Effector memory CD8-positive, alpha-beta T cell (primary cell): ENCODE results near the gene JAKMIP1.

ENCODE experiments used
- ATAC-seq: fragments of 150-1000 bp; cut with Tn5 transposase; replicated peaks from 2 replicates; pipeline ENCODE4 v1.10.0; 2021; ENCODE audit warnings: mild to moderate bottlenecking, moderate library complexity
- DNase-seq, 3 experiments: peaks; one replicate each; pipeline ENCODE4 v3.0.0; 2021
- H3K27ac Mint-ChIP-seq, 2 donors: one replicate each; pipeline ENCODE4 v1.8.0; 2022; ENCODE audit warnings: mild to moderate bottlenecking in 2 of 2, mixed read lengths in 2 of 2, moderate library complexity in 2 of 2
- H3K27me3 Mint-ChIP-seq, 2 donors: one replicate each; pipeline ENCODE4 v1.8.0; 2022; ENCODE audit warnings: mixed read lengths in 2 of 2
- H3K36me3 Mint-ChIP-seq: one replicate; pipeline ENCODE4 v1.8.0; 2022; ENCODE audit warnings: mild to moderate bottlenecking, moderate library complexity, mixed read lengths; ENCODE audit not compliant: insufficient read depth
- H3K4me1 Mint-ChIP-seq, 2 donors: one replicate each; pipeline ENCODE4 v1.8.0; 2022; ENCODE audit warnings: low read depth in 2 of 2, mixed read lengths in 2 of 2
- H3K4me3 Mint-ChIP-seq, 2 donors: one replicate each; pipeline ENCODE4 v1.8.0; 2022; ENCODE audit warnings: mild to moderate bottlenecking in 2 of 2, mixed read lengths in 2 of 2, moderate library complexity in 2 of 2
- H3K9me3 Mint-ChIP-seq, 2 donors: one replicate each; pipeline ENCODE4 v1.8.0; 2022; ENCODE audit warnings: mixed read lengths in 2 of 2

The JAKMIP1 gene

GRCh38 chr4:6032249-6033244 lies 167.8 kb downstream of the JAKMIP1 start:
- DNase-seq (no peak), ATAC-seq (no peak)
- Mint-ChIP-seq H3K27ac (no peak overlapping the region), H3K27me3 (no peaks in the 10 kb centered on the region), H3K4me1 (no peaks in the 10 kb centered on the region), H3K4me3 (no peak overlapping the region), H3K36me3 (no peaks in the 10 kb centered on the region), H3K9me3 (no peaks in the 10 kb centered on the region)

DNA sequence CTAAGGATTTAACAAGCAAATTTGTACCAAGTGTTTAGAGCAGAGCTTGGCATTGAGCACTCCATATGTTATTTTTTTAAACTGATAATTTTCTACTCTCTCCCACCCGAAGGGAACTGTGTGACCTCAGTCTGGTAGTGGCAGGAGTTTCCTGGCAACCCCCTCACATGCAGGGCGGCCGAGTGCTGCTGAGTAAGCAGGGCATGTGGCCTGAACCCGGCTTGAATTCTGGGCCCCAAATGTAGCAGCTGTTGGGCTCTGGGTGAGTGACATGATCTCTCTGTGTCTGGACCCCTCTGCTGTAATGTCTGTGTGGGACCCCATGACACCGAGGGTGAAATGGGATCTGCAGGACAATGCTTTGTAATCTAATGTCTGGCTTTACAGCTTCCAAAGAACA lies 168.5 kb downstream of the JAKMIP1 start:
- no peak overlapping the region for H3K27ac Mint-ChIP-seq
- ATAC-seq, result no peak

GRCh38 chr4:6030679-6031078 lies 169.7 kb downstream of the JAKMIP1 start:
- Mint-ChIP-seq H3K27ac (no peak overlapping the region), H3K27me3 (no peaks in the 10 kb centered on the region), H3K4me3 (no peak overlapping the region), H3K36me3 (no peaks in the 10 kb centered on the region), H3K4me1 (no peaks in the 10 kb centered on the region), H3K9me3 (no peaks in the 10 kb centered on the region)
- ATAC-seq, result no peak
- DNase-seq, result no peak

More for the DNA sequence above, 168.5 kb downstream of the JAKMIP1 start:
- Mint-ChIP-seq H3K4me3 (no peak overlapping the region), H3K27me3 (no peaks in the 10 kb centered on the region), H3K36me3 (no peaks in the 10 kb centered on the region), H3K4me1 (no peaks in the 10 kb centered on the region), H3K9me3 (no peaks in the 10 kb centered on the region)
- DNase-seq, result no peak

- DNase-seq (no peak), ATAC-seq (no peak)
- Mint-ChIP-seq H3K27me3 (no peaks in the 10 kb centered on the region), H3K4me3 (no peak overlapping the region), H3K36me3 (no peaks in the 10 kb centered on the region), H3K9me3 (no peaks in the 10 kb centered on the region), H3K27ac (no peak overlapping the region), H3K4me1 (no peaks in the 10 kb centered on the region)
Observed at GRCh38 chr4:6029254-6029653, 171.1 kb downstream of the JAKMIP1 start.

DNA sequence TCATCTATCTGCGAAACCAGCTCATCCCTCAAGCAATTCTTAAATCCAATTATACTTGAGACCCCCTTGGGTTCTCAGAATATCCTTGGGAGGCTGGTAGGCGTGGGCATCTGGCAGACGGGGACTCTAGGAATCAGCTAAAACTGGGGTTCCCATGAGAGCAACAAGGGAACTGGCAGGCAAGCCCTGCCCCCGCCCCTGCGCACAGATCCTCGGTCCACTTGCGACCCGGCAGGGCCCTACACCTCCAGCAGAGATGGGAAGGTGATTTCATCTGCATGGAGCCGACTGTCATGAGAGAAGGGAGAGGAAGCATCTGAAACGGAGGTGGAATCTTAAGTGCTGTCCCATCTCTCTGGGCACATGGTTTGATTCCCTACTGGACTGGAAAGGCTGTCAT lies 172.2 kb downstream of the JAKMIP1 start:
- no peak for ATAC-seq
- H3K27me3 Mint-ChIP-seq, result no peaks in the 10 kb centered on the region
- H3K4me1 Mint-ChIP-seq, result no peaks in the 10 kb centered on the region
- H3K27ac Mint-ChIP-seq, result no peak overlapping the region
- no peaks in the 10 kb centered on the region for H3K36me3 Mint-ChIP-seq
- no peak overlapping the region for H3K4me3 Mint-ChIP-seq
- DNase-seq, result no peak
- no peaks in the 10 kb centered on the region for H3K9me3 Mint-ChIP-seq

GRCh38 chr4:6027392-6027791 lies 173.0 kb downstream of the JAKMIP1 start:
- Mint-ChIP-seq H3K4me3 (no peak overlapping the region), H3K9me3 (no peaks in the 10 kb centered on the region)
- no peak for ATAC-seq

DNA sequence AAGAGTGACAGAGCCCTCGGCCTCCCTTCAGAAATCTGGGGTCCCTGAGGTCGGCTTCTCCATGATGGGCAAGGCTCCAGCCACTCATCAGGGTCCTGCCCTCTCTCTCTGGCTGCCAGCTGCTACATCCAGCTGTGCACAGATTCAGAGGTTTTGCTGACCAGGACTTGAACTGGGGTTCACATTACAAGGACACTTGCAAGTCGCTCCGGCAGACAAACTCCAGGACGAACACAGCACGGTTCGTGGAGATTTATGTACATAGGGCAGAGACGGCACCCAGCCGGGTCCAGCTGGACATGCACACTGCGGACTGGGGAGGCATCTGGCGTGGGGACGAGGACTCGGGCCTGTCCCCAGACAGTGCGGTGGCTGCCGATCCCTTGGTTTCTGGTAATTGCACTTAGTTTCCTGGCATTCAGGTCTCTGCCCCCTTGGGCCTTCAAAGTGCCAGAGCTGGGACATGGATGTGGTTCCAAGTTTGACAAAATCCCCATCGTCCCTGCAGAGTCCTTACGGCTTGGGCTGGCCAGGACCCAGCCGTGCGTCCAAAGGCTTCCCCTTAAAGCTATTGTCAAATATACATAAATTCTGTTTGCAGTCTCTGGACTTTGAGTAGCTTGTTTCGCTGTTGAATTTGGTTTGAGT lies 175.9 kb downstream of the JAKMIP1 start:
- Mint-ChIP-seq H3K27ac (peak overlapping the region in 1 of 2 donors; percentile 80), H3K4me3 (no peak overlapping the region), H3K27me3 (peaks cover 0 to 13% of the 10 kb centered on the region in 2 donors), H3K9me3 (no peaks in the 10 kb centered on the region), H3K36me3 (no peaks in the 10 kb centered on the region), H3K4me1 (no peaks in the 10 kb centered on the region)
- ATAC-seq (no peak), DNase-seq (no peak)

More at GRCh38 chr4:6027392-6027791, 173.0 kb downstream of the JAKMIP1 start:
- Mint-ChIP-seq H3K27me3 (no peaks in the 10 kb centered on the region), H3K4me1 (no peaks in the 10 kb centered on the region), H3K27ac (no peak overlapping the region), H3K36me3 (no peaks in the 10 kb centered on the region)
- no peak for DNase-seq

DNA sequence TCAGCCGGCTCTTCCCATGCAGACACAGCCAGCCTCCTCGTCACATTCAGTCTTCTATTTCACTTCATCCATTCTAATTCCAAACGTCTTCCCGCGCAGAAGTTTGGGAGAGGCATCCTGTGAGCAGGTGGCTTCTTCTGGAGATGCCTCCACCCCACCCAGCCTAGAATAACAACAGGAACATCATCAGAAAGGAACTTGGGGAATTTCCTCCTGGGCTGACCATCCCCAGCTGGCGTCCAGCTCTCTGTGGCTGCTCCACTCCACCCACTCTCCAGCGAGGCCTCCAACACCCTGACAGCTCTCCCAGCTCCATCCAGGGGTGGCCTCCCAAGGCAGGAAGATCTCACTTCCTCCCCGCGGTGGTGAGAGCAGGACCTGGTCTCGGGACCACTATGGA lies 176.6 kb downstream of the JAKMIP1 start:
- DNase-seq (no peak), ATAC-seq (no peak)
- Mint-ChIP-seq H3K4me1 (peaks cover 0 to 2% of the 10 kb centered on the region in 2 donors), H3K9me3 (no peaks in the 10 kb centered on the region), H3K4me3 (no peak overlapping the region), H3K27ac (peak overlapping the region in 1 of 2 donors; percentile 80), H3K27me3 (peaks cover 0 to 20% of the 10 kb centered on the region in 2 donors), H3K36me3 (no peaks in the 10 kb centered on the region)

DNA sequence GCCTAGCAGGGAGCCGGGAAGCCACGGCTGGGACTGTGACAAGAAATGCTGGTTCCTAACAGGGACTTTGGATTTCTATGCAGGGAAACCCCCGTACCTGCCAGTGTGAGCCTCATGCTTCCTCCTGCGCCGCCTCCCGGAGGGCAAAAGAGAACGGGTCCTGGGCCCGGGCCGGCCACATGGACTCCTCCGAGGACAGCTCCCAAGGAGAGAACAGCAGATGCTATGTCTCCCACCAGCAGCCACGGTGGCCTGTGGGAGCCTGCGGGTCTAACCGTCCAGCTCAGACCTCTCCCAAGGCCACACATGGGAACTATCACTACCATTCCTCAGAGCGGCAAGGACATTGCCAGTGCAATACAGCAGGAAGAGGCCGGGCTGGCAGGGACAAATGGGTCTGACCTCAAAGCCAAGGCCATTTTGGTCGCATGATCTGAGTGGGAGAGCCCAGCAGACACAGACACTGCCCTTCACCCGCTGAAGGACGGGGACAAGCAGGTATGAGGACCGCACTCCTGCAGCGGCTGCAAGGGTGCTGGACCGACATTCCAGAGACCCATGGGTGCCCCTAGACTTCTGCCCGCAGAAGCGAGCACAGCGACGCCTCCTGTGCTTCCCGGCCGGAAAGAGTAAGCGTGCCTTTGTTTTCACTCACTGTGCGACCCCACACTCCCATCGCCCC lies 177.6 kb downstream of the JAKMIP1 start:
- H3K9me3 Mint-ChIP-seq, result no peaks in the 10 kb centered on the region
- H3K36me3 Mint-ChIP-seq, result no peaks in the 10 kb centered on the region
- ATAC-seq (no peak), DNase-seq (no peak)
- H3K4me3 Mint-ChIP-seq, result no peak overlapping the region
- H3K27me3 Mint-ChIP-seq, result peaks cover 0 to 30% of the 10 kb centered on the region in 2 donors
- H3K4me1 Mint-ChIP-seq, result peaks cover 0 to 2% of the 10 kb centered on the region in 2 donors
- no peak overlapping the region for H3K27ac Mint-ChIP-seq

DNA sequence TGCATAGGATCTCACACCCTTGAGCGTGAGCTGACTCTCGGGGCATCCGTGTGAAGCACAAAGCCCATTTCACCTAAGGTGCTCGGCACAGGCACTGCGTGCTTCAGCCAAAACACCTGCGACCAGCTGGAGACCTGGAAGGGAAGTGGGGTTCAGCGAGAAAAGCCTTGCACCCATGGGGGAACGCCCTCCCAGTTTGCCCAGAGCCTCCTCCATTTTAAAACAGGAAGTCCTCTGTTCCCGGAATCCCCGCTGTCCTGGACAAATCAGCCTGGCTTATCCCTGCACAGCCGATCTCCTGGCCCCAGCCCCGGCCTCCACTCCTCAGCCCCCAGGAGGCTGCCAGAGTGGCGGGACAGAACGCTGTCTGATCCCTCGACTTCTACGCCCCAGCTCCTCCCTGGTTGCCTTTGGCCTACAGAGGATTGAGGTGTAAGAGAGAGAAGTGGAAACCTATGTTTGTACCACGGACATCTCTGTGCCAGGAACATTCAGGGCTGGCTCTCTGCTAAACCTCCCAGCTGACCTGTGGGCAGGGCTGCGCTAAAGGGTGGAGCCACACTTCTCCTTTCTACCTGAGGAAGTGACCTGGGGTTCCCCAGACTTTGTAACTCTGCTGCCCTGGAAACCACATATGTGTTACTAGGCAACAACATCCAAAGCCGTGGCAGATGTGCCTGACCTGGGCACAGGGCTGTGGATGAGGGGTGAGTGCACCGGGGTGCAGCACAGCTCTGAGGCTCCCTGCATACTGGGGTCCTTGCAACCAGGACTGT lies 178.3 kb downstream of the JAKMIP1 start:
- ATAC-seq (no peak), DNase-seq (no peak)
- no peak overlapping the region for H3K4me3 Mint-ChIP-seq
- H3K27ac Mint-ChIP-seq, result no peak overlapping the region
- H3K36me3 Mint-ChIP-seq, result no peaks in the 10 kb centered on the region
- no peaks in the 10 kb centered on the region for H3K9me3 Mint-ChIP-seq
- H3K4me1 Mint-ChIP-seq, result peaks cover 0 to 2% of the 10 kb centered on the region in 2 donors
- H3K27me3 Mint-ChIP-seq, result peaks cover 0 to 30% of the 10 kb centered on the region in 2 donors

DNA sequence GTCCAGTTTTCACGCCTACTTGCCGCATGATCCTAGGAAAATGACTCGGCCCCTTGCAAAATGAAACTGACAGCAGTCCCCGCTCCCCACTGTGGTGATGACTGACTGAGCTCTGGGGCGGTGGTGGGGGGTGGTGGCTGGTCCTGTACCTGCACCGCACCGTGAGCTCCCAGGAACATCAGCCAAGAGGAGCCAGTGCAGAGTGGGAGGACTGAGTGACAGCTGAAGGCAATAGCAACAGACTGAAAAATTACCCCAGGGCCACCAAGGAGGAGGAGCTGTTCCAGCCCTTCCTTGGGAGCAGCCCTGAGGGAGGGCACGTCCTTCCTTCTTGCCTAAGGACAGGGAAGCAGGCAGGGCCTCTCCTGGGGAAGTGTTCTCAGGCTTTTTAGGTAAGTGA lies 179.7 kb downstream of the JAKMIP1 start:
- DNase-seq, result no peak
- Mint-ChIP-seq H3K4me1 (peaks cover 0 to 2% of the 10 kb centered on the region in 2 donors), H3K27ac (no peak overlapping the region), H3K36me3 (no peaks in the 10 kb centered on the region), H3K9me3 (no peaks in the 10 kb centered on the region), H3K27me3 (peaks cover 0 to 30% of the 10 kb centered on the region in 2 donors), H3K4me3 (no peak overlapping the region)
- ATAC-seq, result no peak

- Mint-ChIP-seq H3K27me3 (peaks cover 0 to 30% of the 10 kb centered on the region in 2 donors), H3K4me3 (no peak overlapping the region), H3K27ac (no peak overlapping the region), H3K36me3 (no peaks in the 10 kb centered on the region), H3K9me3 (no peaks in the 10 kb centered on the region), H3K4me1 (peaks cover 0 to 2% of the 10 kb centered on the region in 2 donors)
- ATAC-seq, result no peak
- DNase-seq, result peak; percentile 12 to 29 (median 25)
Observed at GRCh38 chr4:6019316-6020263, 180.8 kb downstream of the JAKMIP1 start.
